ENCODE measurements around the gene C1orf94.

C1orf94 gene

GRCh38 chr1:34176830-34177603 lies at the start of gene C1orf94:
Gene C1orf94, plus strand, starts transcription at chr1:34176907. Its CDS starts 883 bp downstream, at chr1:34177790.
- in situ Hi-C loops (cut with MboI; ENCODE audit: low pct_unique_long_range_greater_than_20kb, low sequenced_read_pairs, unreplicated experiment): no loop called here
- TF ChIP-seq CTCF (IDR thresholded peaks at IDR 0.05; ENCODE audit: extremely low read depth, insufficient read depth, missing control alignments): no peak
- no peak for DNase-seq (ENCODE audit: low spot score)

- no peak for TF ChIP-seq CTCF (IDR thresholded peaks at IDR 0.05; ENCODE audit: extremely low read depth, insufficient read depth, missing control alignments)
- in situ Hi-C loops (cut with MboI; ENCODE audit: low pct_unique_long_range_greater_than_20kb, low sequenced_read_pairs, unreplicated experiment): no loop called here
- DNase-seq (ENCODE audit: low spot score): no peak
Measured at GRCh38 chr1:34127006-34128000, 49.4 kb upstream of the C1orf94 start.

- TF ChIP-seq CTCF (IDR thresholded peaks at IDR 0.05; ENCODE audit: extremely low read depth, insufficient read depth, missing control alignments): no peak
- no peak for DNase-seq (ENCODE audit: low spot score)
- in situ Hi-C loops (cut with MboI; ENCODE audit: low pct_unique_long_range_greater_than_20kb, low sequenced_read_pairs, unreplicated experiment): no loop called here
Measured at GRCh38 chr1:34128186-34128889, 48.4 kb upstream of the C1orf94 start.

GRCh38 chr1:34129630-34130029 lies 47.1 kb upstream of the C1orf94 start:
- in situ Hi-C loops (cut with MboI; ENCODE audit: low pct_unique_long_range_greater_than_20kb, low sequenced_read_pairs, unreplicated experiment): no loop called here

GRCh38 chr1:34130306-34130705 lies 46.4 kb upstream of the C1orf94 start:
- DNase-seq (ENCODE audit: low spot score): no peak
- no peak for TF ChIP-seq CTCF (IDR thresholded peaks at IDR 0.05; ENCODE audit: extremely low read depth, insufficient read depth, missing control alignments)
- in situ Hi-C loops (cut with MboI; ENCODE audit: low pct_unique_long_range_greater_than_20kb, low sequenced_read_pairs, unreplicated experiment): no loop called here

More at GRCh38 chr1:34129630-34130029, 47.1 kb upstream of the C1orf94 start:
- DNase-seq (ENCODE audit: low spot score): no peak
- TF ChIP-seq CTCF (IDR thresholded peaks at IDR 0.05; ENCODE audit: extremely low read depth, insufficient read depth, missing control alignments): no peak

Data from GM13977 (cell line).